Ovary (tissue), 3 donors: ENCODE results near the gene LNPEP.

ENCODE experiments used
- POLR2A ChIP-seq: fragments of 450-650 bp; IDR thresholded peaks from one replicate; pipeline ENCODE4 v1.6.1; 2017; ENCODE audit warnings: antibody characterized with exemption, mild to moderate bottlenecking, moderate library complexity
- TF ChIP-seq, protein P1 (sequence below), 3 donors: fragments of 450-650 bp in 2 of 3; fragments of 200-600 bp in 1 of 3; IDR thresholded peaks; one replicate each; pipeline versions ENCODE4 v1.5.1 to v1.8.0; 2016 to 2022; ENCODE audit warnings: antibody characterized with exemption in 3 of 3, mild to moderate bottlenecking in 1 of 3
- donor health status: DM: no; HTN: no; CAD: no.

DNA sequence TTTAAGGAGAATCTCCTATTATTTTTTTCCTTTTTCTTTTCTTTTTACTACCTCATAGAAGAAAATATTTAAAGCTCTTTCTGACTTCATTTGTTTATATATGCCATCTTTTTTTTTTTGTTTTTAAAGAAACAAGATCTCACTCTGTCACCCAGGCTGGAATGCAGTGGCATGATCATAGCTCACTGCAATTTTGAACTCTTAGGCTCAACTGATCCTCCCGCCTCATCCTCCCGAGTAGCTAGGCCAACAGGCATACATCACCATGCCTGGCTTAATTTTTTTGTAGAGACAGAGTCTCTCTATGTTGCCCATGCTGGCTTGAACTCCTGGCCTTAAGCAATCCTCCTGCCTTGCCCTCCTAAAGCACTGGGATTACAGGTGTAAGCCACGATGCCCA, 59.5 kb downstream of the LNPEP start:
- TF ChIP-seq, protein P1, sequence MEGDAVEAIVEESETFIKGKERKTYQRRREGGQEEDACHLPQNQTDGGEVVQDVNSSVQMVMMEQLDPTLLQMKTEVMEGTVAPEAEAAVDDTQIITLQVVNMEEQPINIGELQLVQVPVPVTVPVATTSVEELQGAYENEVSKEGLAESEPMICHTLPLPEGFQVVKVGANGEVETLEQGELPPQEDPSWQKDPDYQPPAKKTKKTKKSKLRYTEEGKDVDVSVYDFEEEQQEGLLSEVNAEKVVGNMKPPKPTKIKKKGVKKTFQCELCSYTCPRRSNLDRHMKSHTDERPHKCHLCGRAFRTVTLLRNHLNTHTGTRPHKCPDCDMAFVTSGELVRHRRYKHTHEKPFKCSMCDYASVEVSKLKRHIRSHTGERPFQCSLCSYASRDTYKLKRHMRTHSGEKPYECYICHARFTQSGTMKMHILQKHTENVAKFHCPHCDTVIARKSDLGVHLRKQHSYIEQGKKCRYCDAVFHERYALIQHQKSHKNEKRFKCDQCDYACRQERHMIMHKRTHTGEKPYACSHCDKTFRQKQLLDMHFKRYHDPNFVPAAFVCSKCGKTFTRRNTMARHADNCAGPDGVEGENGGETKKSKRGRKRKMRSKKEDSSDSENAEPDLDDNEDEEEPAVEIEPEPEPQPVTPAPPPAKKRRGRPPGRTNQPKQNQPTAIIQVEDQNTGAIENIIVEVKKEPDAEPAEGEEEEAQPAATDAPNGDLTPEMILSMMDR (IDR thresholded peaks at IDR 0.05), result no peak
- no peak for TF ChIP-seq POLR2A
